Stimulated activated memory B cell treated with anti-CD40 and anti-IgM and Interleukin-4, amounts not matched to agents 10 μg/mL and 1 μg/mL and 100 μg/mL, for 72 hours (primary cell): ENCODE results near the gene ZNF362.

ENCODE experiments used
- ATAC-seq: fragments of 150-1000 bp; cut with Tn5 transposase; 2 replicates; pipeline ENCODE4 v1.10.0; 2021
- H3K27ac Mint-ChIP-seq: one replicate; pipeline ENCODE4 v1.8.0; 2022; ENCODE audit warnings: mild to moderate bottlenecking, mixed read lengths
- H3K27me3 Mint-ChIP-seq: one replicate; pipeline ENCODE4 v1.8.0; 2022; ENCODE audit warnings: mixed read lengths
- H3K36me3 Mint-ChIP-seq: one replicate; pipeline ENCODE4 v1.8.0; 2022; ENCODE audit warnings: mixed read lengths
- H3K4me1 Mint-ChIP-seq: one replicate; pipeline ENCODE4 v1.8.0; 2022; ENCODE audit warnings: mixed read lengths
- H3K4me3 Mint-ChIP-seq: one replicate; pipeline ENCODE4 v1.8.0; 2022; ENCODE audit warnings: mild to moderate bottlenecking, moderate library complexity, mixed read lengths
- H3K9me3 Mint-ChIP-seq: one replicate; pipeline ENCODE4 v1.8.0; 2022; ENCODE audit warnings: mixed read lengths

Gene ZNF362

DNA sequence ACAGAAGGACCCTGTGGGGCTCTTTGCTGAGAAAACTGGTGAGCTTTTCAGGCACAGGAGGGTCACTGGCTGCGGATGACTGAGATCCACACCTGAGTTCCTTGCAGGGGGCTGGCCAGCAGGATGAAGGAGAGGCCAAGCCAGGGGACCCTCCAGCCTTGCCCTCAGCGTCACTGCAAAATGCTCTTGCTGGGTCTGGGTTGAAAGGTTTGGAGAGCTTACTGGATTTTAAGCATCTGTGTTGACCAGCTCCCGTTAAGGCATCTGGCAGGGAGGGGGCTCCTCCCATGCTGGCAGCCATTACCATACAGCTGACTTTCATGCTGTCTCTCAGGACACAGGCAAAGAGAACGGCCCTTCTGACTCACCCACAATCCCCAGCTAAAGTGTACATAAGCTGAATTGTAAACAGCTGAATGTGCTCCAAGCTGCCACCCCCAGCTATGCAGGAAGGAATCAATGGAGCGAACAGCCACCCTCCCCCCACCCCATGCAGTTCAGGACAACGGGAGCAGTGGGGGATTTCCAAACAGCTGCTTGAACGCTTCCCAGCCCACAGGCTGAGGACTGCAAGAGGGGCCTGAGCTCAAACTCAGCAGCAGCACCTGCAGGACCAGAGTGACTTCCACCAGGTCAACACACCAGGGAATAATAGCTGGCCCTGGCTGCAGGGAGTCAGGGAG lies 85.9 kb downstream of the ZNF362 start:
- ATAC-seq, result no peak

DNA sequence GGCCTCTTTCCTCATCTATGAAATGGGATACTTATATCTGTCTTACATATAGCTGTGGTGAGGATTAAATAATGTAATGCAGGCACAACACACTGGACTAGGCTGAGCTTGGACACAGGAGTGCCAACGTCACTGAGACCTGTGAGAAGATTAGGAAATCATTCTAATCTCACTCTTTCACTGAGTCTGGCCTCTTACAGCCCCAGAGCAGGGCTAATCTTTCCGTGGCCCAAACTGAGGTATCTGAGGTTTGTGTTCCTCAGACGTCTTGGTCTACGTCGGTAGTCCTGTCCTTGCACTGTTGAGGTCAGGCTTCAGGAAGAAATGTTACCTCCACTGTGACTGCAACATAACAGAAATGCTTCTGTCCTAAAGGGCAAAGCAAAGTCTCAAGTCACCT lies 87.2 kb downstream of the ZNF362 start:
- no peaks in the 10 kb centered on the region for H3K27me3 Mint-ChIP-seq
- peaks cover 17% of the 10 kb centered on the region for H3K36me3 Mint-ChIP-seq
- H3K9me3 Mint-ChIP-seq, result no peaks in the 10 kb centered on the region
- no peak overlapping the region for H3K4me3 Mint-ChIP-seq
- no peak for ATAC-seq
- no peak overlapping the region for H3K27ac Mint-ChIP-seq
- H3K4me1 Mint-ChIP-seq, result peaks cover 39% of the 10 kb centered on the region

More for the DNA sequence above, 85.9 kb downstream of the ZNF362 start:
- Mint-ChIP-seq H3K27me3 (no peaks in the 10 kb centered on the region), H3K4me1 (peaks cover 39% of the 10 kb centered on the region), H3K9me3 (no peaks in the 10 kb centered on the region), H3K36me3 (peaks cover 13% of the 10 kb centered on the region), H3K4me3 (no peak overlapping the region), H3K27ac (no peak overlapping the region)

DNA sequence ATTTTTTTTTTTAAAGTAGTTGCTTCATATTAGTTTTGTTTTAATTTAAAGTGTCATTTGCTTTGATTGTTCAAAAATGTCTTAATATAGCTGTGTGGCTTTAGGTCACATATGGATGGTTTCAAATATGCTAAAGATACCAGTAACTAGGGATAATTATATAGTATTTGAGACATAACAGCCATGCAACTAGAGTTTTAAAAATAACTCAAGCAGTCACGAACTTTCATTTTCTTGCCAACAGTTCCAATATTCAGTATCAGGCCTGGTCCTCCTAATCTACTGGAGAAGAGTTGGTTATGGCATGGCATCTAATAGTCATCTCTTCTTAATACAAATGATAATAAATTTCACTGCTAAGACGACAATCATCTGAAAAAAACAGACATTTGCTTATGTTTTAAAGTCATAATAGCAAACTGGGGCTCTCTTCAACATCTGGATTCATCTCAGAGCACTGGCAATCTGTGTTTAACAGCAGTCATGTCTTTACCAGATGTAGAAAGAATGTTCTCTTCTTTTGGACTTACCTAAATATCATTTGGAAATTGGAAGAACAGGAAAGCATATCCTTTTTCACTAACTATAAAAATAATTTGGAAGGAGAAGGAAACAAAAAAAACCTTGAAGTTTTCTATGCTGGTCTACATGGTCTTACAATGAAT lies 88.7 kb downstream of the ZNF362 start:
- no peak for ATAC-seq
- H3K4me1 Mint-ChIP-seq, result peaks cover 41% of the 10 kb centered on the region
- no peaks in the 10 kb centered on the region for H3K27me3 Mint-ChIP-seq
- no peak overlapping the region for H3K4me3 Mint-ChIP-seq
- H3K36me3 Mint-ChIP-seq, result peaks cover 17% of the 10 kb centered on the region
- no peaks in the 10 kb centered on the region for H3K9me3 Mint-ChIP-seq
- H3K27ac Mint-ChIP-seq, result no peak overlapping the region

DNA sequence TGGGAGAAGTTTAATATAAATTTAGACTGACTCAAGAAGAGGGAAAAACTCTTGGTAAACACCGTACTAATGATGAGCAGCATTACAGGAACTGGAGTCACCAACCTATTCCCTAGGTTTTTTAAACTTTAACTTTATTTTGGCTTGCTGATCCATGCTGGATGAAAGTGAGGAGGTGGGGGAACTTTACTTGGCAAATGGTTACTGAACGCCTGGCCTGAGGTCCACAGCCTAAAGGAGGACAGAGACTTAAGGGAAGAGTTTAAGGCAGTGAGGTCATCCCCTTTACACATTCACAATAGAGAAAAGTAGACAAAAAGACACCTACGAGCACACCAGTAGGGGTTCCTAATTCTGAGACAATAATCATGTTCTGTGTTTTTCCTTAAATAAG lies 90.2 kb downstream of the ZNF362 start:
- H3K36me3 Mint-ChIP-seq, result peaks cover 11% of the 10 kb centered on the region
- H3K27me3 Mint-ChIP-seq, result no peaks in the 10 kb centered on the region
- ATAC-seq, result no peak
- no peak overlapping the region for H3K27ac Mint-ChIP-seq
- H3K4me1 Mint-ChIP-seq, result peaks cover 50% of the 10 kb centered on the region
- no peaks in the 10 kb centered on the region for H3K9me3 Mint-ChIP-seq
- H3K4me3 Mint-ChIP-seq, result no peak overlapping the region

DNA sequence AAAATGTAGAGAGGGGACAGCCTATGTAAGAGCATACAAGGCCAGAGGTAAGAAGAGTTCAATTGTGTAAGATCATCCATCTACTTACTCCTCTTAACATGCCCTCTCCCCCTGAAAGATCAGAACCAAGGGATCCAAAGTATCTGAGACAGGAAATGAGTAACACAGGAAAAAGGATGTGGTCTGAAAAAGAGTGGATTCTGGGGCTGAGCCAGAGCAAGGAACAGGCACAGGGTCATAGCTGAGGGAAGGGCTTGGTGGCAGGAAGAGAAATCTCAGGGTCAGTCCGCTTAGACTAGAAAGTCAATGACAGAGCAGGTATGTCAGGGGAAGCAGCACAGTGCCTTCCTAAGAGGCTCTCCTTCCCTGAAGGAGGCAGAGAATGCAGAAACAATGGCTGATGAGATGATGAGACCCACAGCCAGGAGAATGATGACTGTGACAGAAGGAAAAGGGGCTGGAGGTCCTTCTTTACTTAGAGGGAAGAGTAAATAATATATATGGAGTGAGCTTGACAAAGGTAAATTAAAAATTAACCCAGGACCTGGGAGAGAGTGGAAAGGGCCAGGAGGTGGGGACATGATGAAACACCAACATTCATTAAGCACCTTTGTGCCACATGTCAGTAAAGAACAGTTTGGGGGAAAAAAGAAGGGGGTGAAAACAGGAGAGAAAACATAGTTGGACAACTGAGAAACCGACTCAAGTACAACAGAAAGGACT lies 90.8 kb downstream of the ZNF362 start:
- H3K9me3 Mint-ChIP-seq, result no peaks in the 10 kb centered on the region
- peak overlapping the region; percentile 10 for H3K4me3 Mint-ChIP-seq
- no peaks in the 10 kb centered on the region for H3K27me3 Mint-ChIP-seq
- H3K4me1 Mint-ChIP-seq, result peaks cover 50% of the 10 kb centered on the region
- no peak for ATAC-seq
- H3K27ac Mint-ChIP-seq, result peak overlapping the region; percentile 13
- peaks cover 11% of the 10 kb centered on the region for H3K36me3 Mint-ChIP-seq

DNA sequence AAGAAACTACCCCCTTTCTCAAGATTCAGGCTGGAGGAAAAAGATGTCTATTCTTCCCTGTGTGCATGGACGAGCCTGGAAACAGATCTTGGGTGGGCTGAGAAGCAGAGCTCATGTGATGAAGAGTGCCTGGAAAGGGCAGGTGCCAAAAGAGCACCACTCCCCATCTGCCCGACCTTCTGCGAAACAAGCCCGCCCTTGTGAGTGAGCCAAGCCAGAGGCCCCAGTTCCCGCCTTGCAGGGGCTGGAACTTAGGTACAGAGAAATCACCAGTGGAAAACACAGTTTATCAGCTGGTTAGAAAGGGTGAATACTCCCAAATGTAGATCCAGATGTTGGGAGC lies 91.3 kb downstream of the ZNF362 start:
- Mint-ChIP-seq H3K27me3 (no peaks in the 10 kb centered on the region), H3K36me3 (peaks cover 11% of the 10 kb centered on the region), H3K9me3 (no peaks in the 10 kb centered on the region), H3K27ac (peak overlapping the region; percentile 13), H3K4me3 (no peak overlapping the region), H3K4me1 (peaks cover 45% of the 10 kb centered on the region)
- no peak for ATAC-seq

DNA sequence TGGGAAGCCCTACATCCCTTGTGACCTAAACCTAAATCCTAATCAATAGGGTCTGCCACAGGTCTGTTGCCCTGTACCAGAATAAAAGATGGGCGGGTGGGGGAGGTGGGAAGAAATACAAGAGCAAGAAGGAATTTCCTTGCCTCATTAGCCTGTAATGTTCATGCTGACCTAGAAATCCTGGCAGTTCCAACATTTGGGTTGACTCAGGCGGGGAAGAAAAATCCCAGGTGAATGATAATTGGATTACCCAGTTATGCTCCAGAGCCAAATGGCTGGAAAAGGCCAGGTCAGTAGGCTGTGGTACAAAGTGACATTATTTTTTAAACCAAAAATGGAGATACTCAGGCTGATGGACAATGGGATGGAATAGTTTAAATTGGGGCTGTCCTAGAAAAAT lies 91.9 kb downstream of the ZNF362 start:
- Mint-ChIP-seq H3K4me1 (peaks cover 41% of the 10 kb centered on the region), H3K9me3 (no peaks in the 10 kb centered on the region), H3K4me3 (peak overlapping the region; percentile 95), H3K27ac (peak overlapping the region; percentile 23), H3K36me3 (peaks cover 11% of the 10 kb centered on the region), H3K27me3 (no peaks in the 10 kb centered on the region)
- no peak for ATAC-seq

DNA sequence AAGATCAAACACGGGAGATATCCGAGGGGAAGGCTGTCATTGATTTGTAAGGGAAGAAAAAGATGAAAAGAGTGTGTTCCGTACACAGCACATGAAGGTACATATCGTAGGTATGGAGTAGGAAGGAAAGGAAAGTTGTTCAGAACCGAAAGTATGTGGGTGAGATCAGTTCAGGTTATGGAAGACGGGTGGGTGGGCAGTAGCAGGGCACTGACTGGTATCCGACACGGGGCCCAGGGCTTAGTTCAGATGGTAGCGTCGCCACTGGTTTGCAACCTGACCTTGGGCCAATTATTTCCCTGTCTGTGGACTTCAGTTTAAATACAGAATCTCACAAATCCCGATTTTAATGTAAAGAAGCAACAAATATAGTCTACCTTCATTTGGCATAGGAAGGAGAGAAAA lies 92.4 kb downstream of the ZNF362 start:
- Mint-ChIP-seq H3K36me3 (peaks cover 11% of the 10 kb centered on the region), H3K27me3 (no peaks in the 10 kb centered on the region), H3K4me1 (peaks cover 41% of the 10 kb centered on the region), H3K9me3 (no peaks in the 10 kb centered on the region), H3K4me3 (peak overlapping the region; percentile 95), H3K27ac (peak overlapping the region; percentile 23)
- no peak for ATAC-seq

DNA sequence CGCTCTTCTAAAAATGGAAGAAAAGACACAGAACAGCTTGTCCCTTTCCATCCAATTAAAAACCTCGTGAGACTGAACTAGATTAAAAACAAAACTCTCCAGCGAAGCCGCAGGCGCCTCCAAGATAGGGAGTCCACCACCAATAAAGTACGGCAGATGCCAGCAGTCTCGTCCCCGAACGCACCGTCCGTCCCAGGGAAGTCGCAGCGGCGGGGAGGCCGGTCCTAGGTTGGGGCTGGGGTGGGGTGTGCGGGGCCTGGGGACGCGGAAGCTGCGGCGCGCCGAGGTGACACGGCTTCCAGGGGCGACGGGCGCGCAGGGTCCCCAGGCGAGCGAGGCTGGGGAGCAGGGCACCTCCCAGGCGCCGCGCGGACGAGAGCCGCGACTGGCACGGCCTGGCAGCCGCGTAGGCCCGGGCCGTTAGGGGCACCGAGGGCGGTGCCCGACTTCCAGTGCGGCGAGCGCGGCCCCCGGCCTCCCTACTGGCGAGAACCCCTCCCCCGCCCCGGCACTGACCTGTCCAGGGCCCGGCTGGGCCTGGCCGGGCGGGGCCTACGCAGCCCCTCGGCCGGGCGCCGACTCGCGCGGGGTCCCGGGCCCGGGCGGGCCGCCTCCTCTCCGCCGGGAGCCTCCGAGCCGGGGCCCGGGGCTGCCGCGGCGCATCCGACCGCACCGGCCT lies 92.9 kb downstream of the ZNF362 start:
- H3K27me3 Mint-ChIP-seq, result no peaks in the 10 kb centered on the region
- ATAC-seq, result peak; percentile 67
- no peaks in the 10 kb centered on the region for H3K9me3 Mint-ChIP-seq
- peak overlapping the region; percentile 95 for H3K4me3 Mint-ChIP-seq
- H3K27ac Mint-ChIP-seq, result peak overlapping the region; percentile 23
- H3K4me1 Mint-ChIP-seq, result peaks cover 41% of the 10 kb centered on the region
- H3K36me3 Mint-ChIP-seq, result peaks cover 11% of the 10 kb centered on the region

DNA sequence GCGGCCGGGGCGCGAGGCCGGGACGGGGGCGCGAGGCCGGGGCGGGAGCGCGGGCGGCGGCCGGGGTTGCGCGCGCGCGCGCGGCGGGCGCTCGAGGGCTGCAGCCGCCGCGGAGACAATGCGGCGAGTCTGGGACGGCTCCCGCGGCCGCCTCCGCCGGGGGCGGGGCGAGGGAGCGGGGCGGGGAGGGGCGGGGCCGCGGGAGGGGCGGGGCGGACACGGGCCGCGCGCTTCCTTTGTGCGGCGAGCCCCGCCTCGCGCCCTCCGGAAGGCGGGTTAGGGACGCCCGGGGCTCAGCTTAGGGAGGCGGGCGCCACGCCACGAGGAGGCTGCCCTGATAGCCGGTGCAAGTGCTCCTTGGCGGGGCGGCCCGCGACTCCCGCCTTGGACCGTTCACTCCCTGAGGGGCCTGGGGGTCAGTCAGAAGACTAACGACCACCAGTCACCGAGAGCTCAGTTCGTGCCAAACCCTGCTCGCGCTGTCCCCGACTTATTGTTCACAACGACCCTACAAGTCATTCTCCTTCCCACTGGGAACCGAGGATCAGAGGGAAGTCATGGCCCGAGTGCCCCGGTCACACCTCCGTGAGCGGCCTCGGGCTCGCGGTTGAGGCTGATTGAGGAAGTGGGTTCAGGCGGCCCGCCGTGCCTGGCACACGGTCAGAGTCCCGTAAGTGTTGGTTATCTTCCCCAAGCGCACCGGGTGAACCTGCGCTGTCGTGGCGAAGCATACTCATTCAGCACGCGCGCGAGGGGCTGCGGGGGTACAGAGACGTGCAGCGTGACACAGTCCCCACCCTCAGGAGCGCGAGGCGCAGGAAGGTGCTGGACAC lies 93.7 kb downstream of the ZNF362 start:
- Mint-ChIP-seq H3K27ac (peak overlapping the region; percentile 89), H3K9me3 (no peaks in the 10 kb centered on the region), H3K27me3 (no peaks in the 10 kb centered on the region), H3K36me3 (peaks cover 11% of the 10 kb centered on the region), H3K4me1 (peaks cover 41% of the 10 kb centered on the region), H3K4me3 (peak overlapping the region; percentile 92)
- ATAC-seq, result peak; percentile 92
